AML-193 (cell line): Measurements from ENCODE around the gene CRABP1.

Experiments
- DNase-seq, 2 experiments: peaks; one replicate each; lab custom pipeline; 2025; lab: John Stamatoyannopoulos, UW

The CRABP1 gene

GRCh38 chr15:78347586-78348543, 7.7 kb downstream of the CRABP1 start:
- no peak for DNase-seq

- no peak for DNase-seq
Measured at GRCh38 chr15:78350058-78350457, 9.9 kb downstream of the CRABP1 start.

- no peak for DNase-seq
Measured at GRCh38 chr15:78351539-78351938, 11.4 kb downstream of the CRABP1 start.

GRCh38 chr15:78353093-78353492, 12.9 kb downstream of the CRABP1 start:
- no peak for DNase-seq

GRCh38 chr15:78355177-78355576, 15.0 kb downstream of the CRABP1 start:
- no peak for DNase-seq

- DNase-seq = no peak
Measured at GRCh38 chr15:78358102-78358870, 18.1 kb downstream of the CRABP1 start.

- no peak for DNase-seq
Measured at GRCh38 chr15:78359041-78359808, 19.1 kb downstream of the CRABP1 start.

- no peak for DNase-seq
Measured at GRCh38 chr15:78360367-78360801, 20.2 kb downstream of the CRABP1 start.

- DNase-seq = peak in 1 of 2 experiments; percentile 14
Measured at GRCh38 chr15:78360958-78361718, 21.0 kb downstream of the CRABP1 start.

- no peak for DNase-seq
Measured at GRCh38 chr15:78361771-78362506, 21.8 kb downstream of the CRABP1 start.

- DNase-seq = no peak
Measured at GRCh38 chr15:78362716-78363380, 22.7 kb downstream of the CRABP1 start.

GRCh38 chr15:78363381-78363734, 23.2 kb downstream of the CRABP1 start:
- DNase-seq = no peak

- no peak for DNase-seq
Measured at GRCh38 chr15:78364233-78364632, 24.1 kb downstream of the CRABP1 start.

- no peak for DNase-seq
Measured at GRCh38 chr15:78365917-78366316, 25.8 kb downstream of the CRABP1 start.

- no peak for DNase-seq
Measured at GRCh38 chr15:78366342-78366741, 26.2 kb downstream of the CRABP1 start.

GRCh38 chr15:78368651-78369050, 28.5 kb downstream of the CRABP1 start:
- no peak for DNase-seq

GRCh38 chr15:78369161-78369560, 29.0 kb downstream of the CRABP1 start:
- DNase-seq = no peak

GRCh38 chr15:78370013-78370412, 29.9 kb downstream of the CRABP1 start:
- DNase-seq = no peak

GRCh38 chr15:78372880-78373279, 32.7 kb downstream of the CRABP1 start:
- DNase-seq = no peak
